SK-N-SH treated with all-trans-retinoic acid at 6 μM for 48 hours (cell line): ENCODE data around the gene ARHGAP18.

ENCODE experiments used
- ATAC-seq: fragments of 200-7000 bp; cut with Tn5 transposase; 3 replicates; pipeline ENCODE4 v1.9.1; 2020; ENCODE audit warnings: mild to moderate bottlenecking, moderate library complexity
- ARNTL ChIP-seq: fragments of 450-650 bp; formaldehyde crosslinking; IDR thresholded peaks from 2 replicates; pipeline ENCODE4 v1.5.0; 2020; ENCODE audit warnings: low read depth, mild to moderate bottlenecking, moderate library complexity, borderline replicate concordance
- BACH2 ChIP-seq: fragments of 250-450 bp; sonication (Bioruptor Pico); IDR thresholded peaks from 2 replicates; pipeline ENCODE4 v1.9.0; 2021; ENCODE audit warnings: mild to moderate bottlenecking, borderline replicate concordance
- CREB5 ChIP-seq: fragments of 250-450 bp; sonication (Bioruptor Pico); IDR thresholded peaks from 2 replicates; pipeline ENCODE4 v1.5.1; 2020; ENCODE audit warnings: low read depth, mild to moderate bottlenecking, moderate library complexity
- CSDC2 ChIP-seq: fragments of 250-450 bp; sonication (Bioruptor Pico); IDR thresholded peaks from 2 replicates; pipeline ENCODE4 v1.5.0; 2020; ENCODE audit warnings: mild to moderate bottlenecking, moderate library complexity
- CSRNP3 ChIP-seq: fragments of 250-450 bp; sonication (Bioruptor Pico); IDR thresholded peaks from 2 replicates; pipeline ENCODE4 v1.5.1; 2021; ENCODE audit warnings: mild to moderate bottlenecking, moderate library complexity
- ESRRG ChIP-seq: fragments of 250-450 bp; sonication (Bioruptor Pico); IDR thresholded peaks from 2 replicates; pipeline ENCODE4 v1.6.1; 2021; ENCODE audit warnings: mild to moderate bottlenecking
- GLIS3 ChIP-seq: fragments of 250-450 bp; sonication (Bioruptor Pico); IDR thresholded peaks from 2 replicates; pipeline ENCODE4 v1.5.0; 2020; ENCODE audit warnings: mild to moderate bottlenecking, moderate library complexity
- ISL1 ChIP-seq: fragments of 250-450 bp; sonication (Bioruptor Pico); IDR thresholded peaks from 2 replicates; pipeline ENCODE4 v2.1.2; 2022; ENCODE audit warnings: mild to moderate bottlenecking, moderate library complexity
- OSR1 ChIP-seq: fragments of 250-450 bp; sonication (Bioruptor Pico); IDR thresholded peaks from 2 replicates; pipeline ENCODE4 v1.8.0; 2022; ENCODE audit warnings: moderate library complexity, mild to moderate bottlenecking, inconsistent platforms
- PATZ1 ChIP-seq: fragments of 250-450 bp; sonication (Bioruptor Pico); IDR thresholded peaks from 2 replicates; pipeline ENCODE4 v1.8.0; 2020; ENCODE audit warnings: mild to moderate bottlenecking, moderate library complexity, borderline replicate concordance
- POU6F1 ChIP-seq: fragments of 250-450 bp; sonication (Bioruptor Pico); IDR thresholded peaks from 2 replicates; pipeline ENCODE4 v1.8.0; 2021; ENCODE audit warnings: low read depth, mild to moderate bottlenecking, moderate library complexity, borderline replicate concordance
- PPARA ChIP-seq: fragments of 250-450 bp; sonication (Bioruptor Pico); IDR thresholded peaks from 2 replicates; pipeline ENCODE4 v1.5.0; 2020; ENCODE audit warnings: mild to moderate bottlenecking, borderline replicate concordance
- RARB ChIP-seq: fragments of 250-450 bp; sonication (Bioruptor Pico); IDR thresholded peaks from 2 replicates; pipeline ENCODE4 v1.8.0; 2021; ENCODE audit warnings: mild to moderate bottlenecking, moderate library complexity
- SNAI2 ChIP-seq: fragments of 250-450 bp; sonication (Bioruptor Pico); IDR thresholded peaks from 2 replicates; pipeline ENCODE4 v1.5.0; 2020; ENCODE audit warnings: mild to moderate bottlenecking, moderate library complexity
- TSHZ2 ChIP-seq: fragments of 250-450 bp; sonication (Bioruptor Pico); IDR thresholded peaks from 2 replicates; pipeline ENCODE4 v1.5.0; 2020; ENCODE audit warnings: mild to moderate bottlenecking, moderate library complexity
- ZC3H10 ChIP-seq: fragments of 250-450 bp; sonication (Bioruptor Pico); IDR thresholded peaks from 2 replicates; pipeline ENCODE4 v1.5.1; 2021; ENCODE audit warnings: mild to moderate bottlenecking, moderate library complexity
- ZFP3 ChIP-seq: fragments of 250-450 bp; sonication (Bioruptor Pico); IDR thresholded peaks from 2 replicates; pipeline ENCODE4 v1.5.0; 2020; ENCODE audit warnings: mild to moderate bottlenecking, moderate library complexity
- ZFP30 ChIP-seq: fragments of 450-650 bp; formaldehyde crosslinking; IDR thresholded peaks from 2 replicates; pipeline ENCODE4 v1.5.0; 2022; ENCODE audit warnings: mild to moderate bottlenecking, moderate library complexity
- ZNF70 ChIP-seq: fragments of 450-650 bp; formaldehyde crosslinking; IDR thresholded peaks from 2 replicates; pipeline ENCODE4 v1.5.0; 2020; ENCODE audit warnings: mild to moderate bottlenecking, moderate library complexity
- ZNF8 ChIP-seq: fragments of 450-650 bp; formaldehyde crosslinking; IDR thresholded peaks from 2 replicates; pipeline ENCODE4 v1.5.0; 2020; ENCODE audit warnings: mild to moderate bottlenecking, moderate library complexity

The ARHGAP18 gene

GRCh38 chr6:129593233-129593564, 116.8 kb downstream of the ARHGAP18 start:
- TF ChIP-seq ESRRG (CRISPR knock-in tag) = no peak
- TF ChIP-seq CREB5 = no peak
- no peak for TF ChIP-seq BACH2 (CRISPR knock-in tag)
- TF ChIP-seq TSHZ2 = no peak
- no peak for ATAC-seq

- ATAC-seq = no peak
- TF ChIP-seq ZNF8 (no peak), ZNF70 (no peak), ESRRG (CRISPR knock-in tag) (no peak), SNAI2 (CRISPR knock-in tag) (no peak), ZFP3 (CRISPR knock-in tag) (no peak), RARB (CRISPR knock-in tag) (no peak), GLIS3 (CRISPR knock-in tag) (no peak), BACH2 (CRISPR knock-in tag) (no peak), ISL1 (CRISPR knock-in tag) (no peak), ZC3H10 (CRISPR knock-in tag) (no peak), OSR1 (CRISPR knock-in tag) (no peak), PPARA (CRISPR knock-in tag) (no peak), PATZ1 (CRISPR knock-in tag) (no peak), ZFP30 (CRISPR knock-in tag) (no peak), TSHZ2 (no peak), ARNTL (no peak), CSRNP3 (CRISPR knock-in tag) (no peak), CREB5 (no peak), POU6F1 (CRISPR knock-in tag) (no peak), CSDC2 (CRISPR knock-in tag) (no peak)
These were observed 117.3 kb downstream of the ARHGAP18 start for GRCh38 chr6:129592516-129593232.
